Ecto neural progenitor cell (in vitro differentiated cells): Measurements from ENCODE around the gene PRKCZ.
"Not testable (repeated sequence)": the region's sequence is repeated elsewhere in the genome, so short reads cannot be mapped to it uniquely, and the experiment has no call there.

ENCODE experiments used
- DNase-seq: peaks from one replicate; pipeline ENCODE4 v3.0.0-alpha.2; 2018; ENCODE audit warnings: low spot score

Gene PRKCZ

GRCh38 chr1:2135941-2136340 lies 85.7 kb downstream of the PRKCZ start:
- no peak for DNase-seq

- no peak for DNase-seq
Observed at GRCh38 chr1:2136386-2137235, 86.4 kb downstream of the PRKCZ start.

DNA sequence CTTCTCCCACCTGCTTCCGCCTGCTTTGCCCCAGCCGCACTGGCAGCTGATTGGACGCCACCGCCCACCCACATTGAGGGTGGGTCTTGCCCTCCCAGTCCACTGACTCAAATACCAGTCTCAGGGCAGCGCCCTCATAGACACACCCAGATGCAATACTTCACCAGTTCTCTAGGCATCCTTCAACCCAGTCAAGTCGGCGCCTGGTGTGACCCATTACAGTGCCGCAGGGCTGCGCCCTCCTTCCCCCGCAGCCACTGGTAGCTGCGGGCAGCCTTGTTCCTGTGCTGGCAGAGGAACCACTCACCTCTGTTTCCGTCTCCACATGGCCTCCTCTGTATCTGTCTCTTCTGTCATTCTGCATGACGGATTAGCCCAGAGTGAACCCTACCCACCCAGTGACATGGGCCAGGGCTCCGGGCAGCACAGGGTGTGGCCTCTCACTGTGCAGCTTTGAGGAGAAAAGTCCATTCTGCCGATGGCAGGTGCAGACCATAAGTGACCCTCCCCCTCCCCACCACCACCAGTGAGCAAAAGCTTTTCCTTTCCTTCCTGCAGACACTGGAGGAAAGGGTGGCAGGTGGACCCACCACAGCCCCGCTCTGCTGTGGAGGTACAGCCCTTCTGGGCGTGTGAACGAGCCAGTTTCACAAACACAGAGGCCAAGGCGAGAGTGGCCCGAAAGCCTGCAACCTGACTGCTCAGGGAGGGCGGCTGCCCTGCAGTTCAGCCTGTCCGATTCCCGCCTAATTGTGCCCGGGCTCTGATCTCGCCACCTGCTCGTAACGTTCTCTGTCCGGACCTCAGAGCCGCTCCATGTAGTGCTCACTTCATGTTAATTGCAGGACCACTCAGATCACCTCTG lies 87.3 kb downstream of the PRKCZ start:
- DNase-seq = no peak

DNA sequence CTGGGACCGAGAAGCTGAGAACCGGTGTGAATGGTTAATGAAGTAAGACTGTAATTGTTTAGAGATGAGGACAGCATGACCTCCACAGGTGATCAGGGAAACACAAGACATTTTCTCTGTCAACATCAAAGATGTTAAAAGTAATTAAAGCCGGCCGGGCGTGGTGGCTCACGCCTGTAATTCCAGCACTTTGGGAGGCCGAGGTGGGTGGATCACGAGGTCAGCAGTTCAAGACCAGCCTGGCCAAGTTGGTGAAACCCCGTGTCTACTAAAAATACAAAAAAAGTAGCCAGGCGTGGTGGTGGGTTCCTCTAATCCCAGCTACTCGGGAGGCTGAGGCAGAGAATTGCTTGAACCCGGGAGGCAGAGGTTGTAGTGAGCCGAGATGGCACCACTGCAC lies 88.9 kb downstream of the PRKCZ start:
- not testable (repeated sequence) for DNase-seq

- no peak for DNase-seq
Observed at GRCh38 chr1:2141025-2141424, 90.8 kb downstream of the PRKCZ start.

- no peak for DNase-seq
Observed at GRCh38 chr1:2143814-2144500, 93.7 kb downstream of the PRKCZ start.

GRCh38 chr1:2144501-2145090 lies 94.4 kb downstream of the PRKCZ start:
- no peak for DNase-seq

GRCh38 chr1:2145946-2146835 lies 96.0 kb downstream of the PRKCZ start:
- no peak for DNase-seq

GRCh38 chr1:2146836-2147517 lies 96.8 kb downstream of the PRKCZ start:
- no peak for DNase-seq

GRCh38 chr1:2147869-2148268 lies 97.7 kb downstream of the PRKCZ start:
- DNase-seq = not testable (repeated sequence)

DNA sequence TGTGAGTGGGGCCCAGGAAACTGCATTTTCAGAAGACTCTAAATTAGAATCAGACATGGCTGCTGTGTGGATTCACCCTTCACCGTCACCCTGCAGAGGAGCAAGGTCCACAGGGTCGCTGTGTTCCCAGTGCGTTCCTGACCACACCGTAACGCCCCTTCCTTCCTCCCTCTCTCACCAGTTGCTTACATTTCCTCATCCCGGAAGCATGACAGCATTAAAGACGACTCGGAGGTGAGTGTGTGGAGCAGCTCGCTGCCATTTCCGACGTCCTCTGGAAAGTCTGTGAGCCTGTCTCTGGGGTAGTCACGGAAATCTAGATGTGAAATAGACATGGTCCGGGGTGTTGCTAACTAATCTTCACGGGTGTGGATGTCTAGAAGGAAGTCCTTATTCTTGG lies 98.5 kb downstream of the PRKCZ start:
- no peak for DNase-seq

GRCh38 chr1:2150801-2151200 lies 100.6 kb downstream of the PRKCZ start:
- no peak for DNase-seq

GRCh38 chr1:2151252-2151651 lies 101.0 kb downstream of the PRKCZ start:
- DNase-seq = no peak

- no peak for DNase-seq
Observed at GRCh38 chr1:2151911-2152310, 101.7 kb downstream of the PRKCZ start.

DNA sequence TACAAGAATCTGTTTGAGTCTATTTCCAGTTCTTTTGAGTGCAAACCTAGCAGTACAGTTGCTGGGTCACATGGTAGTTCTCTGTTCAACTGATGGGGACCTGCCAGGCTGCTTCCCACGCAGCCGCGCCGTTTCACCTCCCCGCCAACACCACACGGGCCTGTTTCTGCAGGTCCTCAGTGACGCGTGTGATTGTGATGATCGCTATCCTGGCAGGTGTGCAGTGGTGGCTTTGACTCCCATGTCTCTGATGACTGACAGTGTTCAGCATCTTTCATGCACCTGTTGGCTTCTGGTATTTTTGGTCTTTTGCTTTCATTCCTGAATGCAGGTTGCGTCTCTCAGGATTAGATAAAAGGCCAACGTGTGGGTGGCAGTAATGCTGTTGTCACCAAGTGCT lies 102.7 kb downstream of the PRKCZ start:
- no peak for DNase-seq

GRCh38 chr1:2154022-2154421 lies 103.8 kb downstream of the PRKCZ start:
- no peak for DNase-seq

DNA sequence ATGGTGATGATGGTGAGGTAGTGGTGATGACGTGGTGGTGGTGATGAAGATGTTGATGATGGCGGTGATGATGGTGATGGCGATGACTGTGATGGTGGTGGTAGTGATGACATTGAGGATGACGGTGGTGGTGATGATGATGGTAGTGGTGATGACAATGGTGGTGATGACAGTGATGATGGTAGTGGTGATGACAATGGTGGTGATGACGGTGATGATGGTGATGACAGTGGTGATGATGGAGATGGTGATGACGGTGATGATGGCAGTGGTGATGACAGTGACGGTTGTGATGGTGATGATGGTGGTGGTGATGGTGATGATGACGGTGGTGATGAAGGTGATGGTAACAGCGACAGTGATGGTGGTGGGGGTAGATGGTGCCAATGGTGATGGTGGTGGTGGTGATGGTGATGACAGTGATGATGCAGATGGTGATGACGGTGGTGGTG lies 105.0 kb downstream of the PRKCZ start:
- no peak for DNase-seq

- DNase-seq = no peak
Observed at GRCh38 chr1:2155788-2156187, 105.6 kb downstream of the PRKCZ start.

- no peak for DNase-seq
Observed at GRCh38 chr1:2156866-2157265, 106.7 kb downstream of the PRKCZ start.

GRCh38 chr1:2157856-2158255 lies 107.6 kb downstream of the PRKCZ start:
- no peak for DNase-seq
